Activated T-helper 2 cell treated with anti-CD3 and anti-CD28 coated beads, Interferon-gamma antibody, Interleukin-2, Interleukin-4, amounts not matched to agents 10 μg/mL and 5 μg/mL and 100 μg/mL, durations not matched to agents 14 hours and 24 hours and 36 hours (primary cell): ENCODE data around the gene FEV. TPM values are rescaled to one million over a fixed set of nuclear protein-coding genes. Genes with fewer than 3 reads are reported as not detected.

ENCODE experiments used
- DNase-seq: peaks from one replicate; pipeline ENCODE4 v3.0.0; 2021; ENCODE audit warnings: low spot score
- H3K27ac Mint-ChIP-seq: one replicate; pipeline ENCODE4 v1.8.0; 2021; ENCODE audit warnings: mixed read lengths
- H3K27me3 Mint-ChIP-seq: one replicate; pipeline ENCODE4 v1.8.0; 2021; ENCODE audit warnings: low read depth, mixed read lengths
- H3K36me3 Mint-ChIP-seq: one replicate; pipeline ENCODE4 v1.8.0; 2021; ENCODE audit warnings: low read depth, mixed read lengths
- H3K4me1 Mint-ChIP-seq: one replicate; pipeline ENCODE4 v1.8.0; 2021; ENCODE audit warnings: low read depth, mixed read lengths
- H3K4me3 Mint-ChIP-seq: one replicate; pipeline ENCODE4 v1.8.0; 2021; ENCODE audit warnings: low read depth, mild to moderate bottlenecking, moderate library complexity, mixed read lengths
- H3K9me3 Mint-ChIP-seq: one replicate; pipeline ENCODE4 v1.8.0; 2021; ENCODE audit warnings: mixed read lengths
- intact Hi-C: fragments of 100-400 bp; cut with micrococcal nuclease; formaldehyde crosslinking; loops from one replicate; pipeline ENCODE4 v1.15.1; 2023
- total RNA-seq: library from RNA; stranded (reverse); gene quantifications from 2 replicates; pipeline ENCODE4 v1.2.3, GENCODE V29; 2022

FEV gene
- total RNA-seq, 1 donor from 2014 or later = not detected

- Mint-ChIP-seq H3K4me1 (no peaks in the 10 kb centered on the region), H3K27me3 (peaks cover 42% of the 10 kb centered on the region), H3K4me3 (no peak overlapping the region), H3K27ac (no peak overlapping the region), H3K36me3 (no peaks in the 10 kb centered on the region), H3K9me3 (no peaks in the 10 kb centered on the region)
- no peak for DNase-seq
- intact Hi-C loops = no loop called here
Measured at GRCh38 chr2:218970894-218971293, 14.1 kb downstream of the FEV start.

GRCh38 chr2:218964041-218964771, 20.8 kb downstream of the FEV start:
- H3K27ac Mint-ChIP-seq = no peak overlapping the region
- no peak overlapping the region for H3K4me3 Mint-ChIP-seq
- DNase-seq = no peak
- H3K27me3 Mint-ChIP-seq = peaks cover 46% of the 10 kb centered on the region
- intact Hi-C loops = no loop called here
- H3K9me3 Mint-ChIP-seq = no peaks in the 10 kb centered on the region
- no peaks in the 10 kb centered on the region for H3K36me3 Mint-ChIP-seq
- no peaks in the 10 kb centered on the region for H3K4me1 Mint-ChIP-seq

GRCh38 chr2:218963601-218964000, 21.4 kb downstream of the FEV start:
- Mint-ChIP-seq H3K4me1 (no peaks in the 10 kb centered on the region), H3K4me3 (no peak overlapping the region), H3K9me3 (no peaks in the 10 kb centered on the region), H3K27ac (no peak overlapping the region), H3K36me3 (no peaks in the 10 kb centered on the region), H3K27me3 (peaks cover 52% of the 10 kb centered on the region)
- intact Hi-C loops = no loop called here
- DNase-seq = no peak

- Mint-ChIP-seq H3K27ac (no peak overlapping the region), H3K4me1 (no peaks in the 10 kb centered on the region), H3K27me3 (peaks cover 56% of the 10 kb centered on the region), H3K4me3 (no peak overlapping the region), H3K9me3 (no peaks in the 10 kb centered on the region), H3K36me3 (no peaks in the 10 kb centered on the region)
- intact Hi-C loops = no loop called here
- DNase-seq = peak; percentile 37
Measured at GRCh38 chr2:218962859-218963492, 22.0 kb downstream of the FEV start.

- DNase-seq = no peak
- intact Hi-C loops = no loop called here
- H3K36me3 Mint-ChIP-seq = no peaks in the 10 kb centered on the region
- no peak overlapping the region for H3K4me3 Mint-ChIP-seq
- no peak overlapping the region for H3K27ac Mint-ChIP-seq
- peaks cover 63% of the 10 kb centered on the region for H3K27me3 Mint-ChIP-seq
- H3K4me1 Mint-ChIP-seq = no peaks in the 10 kb centered on the region
- no peaks in the 10 kb centered on the region for H3K9me3 Mint-ChIP-seq
Measured at GRCh38 chr2:218961651-218962570, 23.1 kb downstream of the FEV start.

GRCh38 chr2:218961229-218961628, 23.8 kb downstream of the FEV start:
- H3K27me3 Mint-ChIP-seq = peaks cover 70% of the 10 kb centered on the region
- DNase-seq = no peak
- no peaks in the 10 kb centered on the region for H3K36me3 Mint-ChIP-seq
- no peak overlapping the region for H3K4me3 Mint-ChIP-seq
- no peaks in the 10 kb centered on the region for H3K9me3 Mint-ChIP-seq
- intact Hi-C loops = no loop called here
- H3K4me1 Mint-ChIP-seq = no peaks in the 10 kb centered on the region
- no peak overlapping the region for H3K27ac Mint-ChIP-seq

- H3K4me3 Mint-ChIP-seq = no peak overlapping the region
- H3K27me3 Mint-ChIP-seq = peaks cover 73% of the 10 kb centered on the region
- no peak overlapping the region for H3K27ac Mint-ChIP-seq
- intact Hi-C loops = no loop called here
- H3K4me1 Mint-ChIP-seq = no peaks in the 10 kb centered on the region
- no peaks in the 10 kb centered on the region for H3K9me3 Mint-ChIP-seq
- H3K36me3 Mint-ChIP-seq = no peaks in the 10 kb centered on the region
- no peak for DNase-seq
Measured at GRCh38 chr2:218960309-218961165, 24.4 kb downstream of the FEV start.

- no peak overlapping the region for H3K4me3 Mint-ChIP-seq
- no peak overlapping the region for H3K27ac Mint-ChIP-seq
- intact Hi-C loops = loop anchor here (1.0 to 10.0 kb wide), 2 partner anchors 21 to 55 kb away; no protein-coding TSS in a partner anchor
- H3K4me1 Mint-ChIP-seq = no peaks in the 10 kb centered on the region
- H3K9me3 Mint-ChIP-seq = no peaks in the 10 kb centered on the region
- peaks cover 74% of the 10 kb centered on the region for H3K27me3 Mint-ChIP-seq
- no peaks in the 10 kb centered on the region for H3K36me3 Mint-ChIP-seq
- no peak for DNase-seq
Measured at GRCh38 chr2:218959761-218960308, 25.1 kb downstream of the FEV start.

GRCh38 chr2:218959141-218959731, 25.7 kb downstream of the FEV start, which contains the start of gene CDK5R2:
TSS of gene CDK5R2 (plus strand) at chr2:218959666. CDS start at chr2:218959821, 155 bp downstream.
- no peak within 1 kb of the TSS for H3K27ac Mint-ChIP-seq
- peak; percentile 58 for DNase-seq
- H3K4me3 Mint-ChIP-seq = peak within 1 kb of the TSS; percentile 14
- no peaks in the 10 kb centered on the region for H3K4me1 Mint-ChIP-seq
- no peaks in the 10 kb centered on the region for H3K9me3 Mint-ChIP-seq
- intact Hi-C loops = loop anchor here (1.0 to 10.0 kb wide), 2 partner anchors 22 to 54 kb away; no protein-coding TSS in a partner anchor
- no peaks in the 10 kb centered on the region for H3K36me3 Mint-ChIP-seq
- H3K27me3 Mint-ChIP-seq = peaks cover 72% of the 10 kb centered on the region

GRCh38 chr2:218958276-218958675, 26.7 kb downstream of the FEV start:
- no peak overlapping the region for H3K4me3 Mint-ChIP-seq
- peaks cover 65% of the 10 kb centered on the region for H3K27me3 Mint-ChIP-seq
- H3K36me3 Mint-ChIP-seq = no peaks in the 10 kb centered on the region
- no peaks in the 10 kb centered on the region for H3K4me1 Mint-ChIP-seq
- no peak for DNase-seq
- intact Hi-C loops = loop anchor here (10.0 kb wide), 1 partner anchor 53 kb away; no protein-coding TSS in a partner anchor
- H3K9me3 Mint-ChIP-seq = no peaks in the 10 kb centered on the region
- no peak overlapping the region for H3K27ac Mint-ChIP-seq

GRCh38 chr2:218957671-218958070, 27.3 kb downstream of the FEV start:
- no peaks in the 10 kb centered on the region for H3K36me3 Mint-ChIP-seq
- no peaks in the 10 kb centered on the region for H3K9me3 Mint-ChIP-seq
- peaks cover 61% of the 10 kb centered on the region for H3K27me3 Mint-ChIP-seq
- DNase-seq = no peak
- no peak overlapping the region for H3K4me3 Mint-ChIP-seq
- no peaks in the 10 kb centered on the region for H3K4me1 Mint-ChIP-seq
- no peak overlapping the region for H3K27ac Mint-ChIP-seq
- intact Hi-C loops = loop anchor here (10.0 kb wide), 1 partner anchor 53 kb away; no protein-coding TSS in a partner anchor
